ENCODE measurements around the gene ARID5B.

DNA sequence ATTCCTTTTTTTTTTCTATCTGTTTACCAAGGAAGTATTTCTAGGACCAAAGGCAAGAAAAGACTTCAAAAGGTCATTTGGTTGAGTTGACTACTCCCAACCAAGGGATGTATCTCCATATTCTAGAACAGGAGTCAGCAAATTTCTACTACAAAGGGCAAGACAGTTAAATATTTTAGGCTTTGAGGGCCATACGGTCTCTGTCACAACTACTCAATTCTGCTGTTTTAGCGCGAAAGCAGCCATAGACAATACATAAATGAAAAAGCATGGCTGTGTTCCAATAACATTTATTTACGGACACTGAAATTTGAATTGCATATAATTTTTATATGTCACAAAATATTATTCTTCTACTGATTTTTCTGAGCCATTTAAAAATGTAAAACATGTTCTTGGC is 8.5 kb upstream of the ARID5B start:
- TF ChIP-seq POLR2A (IDR thresholded peaks at IDR 0.05; ENCODE audit: low read depth, low read length), result no peak
- TF ChIP-seq POLR2AphosphoS5 (IDR thresholded peaks at IDR 0.05; ENCODE audit: low read depth, low read length), result no peak

All from GM12891 (cell line).